Measurements from ENCODE around the gene EEFSEC.

DNA sequence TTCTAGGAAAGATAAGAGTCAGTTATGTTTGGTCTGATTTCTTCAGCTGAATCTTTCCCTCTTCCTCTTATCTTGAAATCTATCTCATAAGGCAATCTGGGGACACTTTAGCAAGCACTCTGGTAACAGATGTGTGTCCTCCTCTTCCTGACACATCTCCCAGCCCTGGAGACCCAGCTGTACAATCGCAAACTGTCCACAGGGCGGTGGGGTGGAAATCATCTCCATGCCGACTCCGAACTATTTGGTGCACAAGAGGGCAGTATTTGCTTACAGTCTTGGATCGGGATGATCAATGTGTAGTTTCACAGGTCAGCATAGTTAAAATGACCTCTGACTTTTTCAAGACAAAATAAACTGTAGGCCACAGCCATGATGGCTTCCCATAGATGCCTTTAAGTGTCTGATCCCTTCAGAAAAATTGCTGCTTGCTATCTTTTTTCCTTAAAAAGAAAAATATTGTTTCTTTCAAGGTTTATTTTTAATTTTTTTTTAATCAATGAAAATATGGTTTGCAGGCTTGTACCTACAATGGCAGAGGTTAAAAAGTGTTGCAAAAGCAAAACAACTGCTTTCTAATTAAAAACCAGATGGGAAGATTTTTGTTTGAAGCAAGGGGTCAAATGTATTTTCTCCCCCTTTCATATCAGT is 17.7 kb downstream of the EEFSEC start:
- TF ChIP-seq POLR2AphosphoS5 (IDR thresholded peaks at IDR 0.05; ENCODE audit: low read depth, low read length) (no peak), POLR2A (IDR thresholded peaks at IDR 0.05; ENCODE audit: low read depth, low read length) (no peak)

Data from GM12892 (cell line).